GM21529 (cell line): Measurements from ENCODE around the gene WNT11.

Experiments used
- ATAC-seq: cut with Tn5 transposase; IDR thresholded peaks from one replicate; pipeline ENCODE4 v1.9.1; 2021; ENCODE audit not compliant: unreplicated experiment

The WNT11 gene

DNA sequence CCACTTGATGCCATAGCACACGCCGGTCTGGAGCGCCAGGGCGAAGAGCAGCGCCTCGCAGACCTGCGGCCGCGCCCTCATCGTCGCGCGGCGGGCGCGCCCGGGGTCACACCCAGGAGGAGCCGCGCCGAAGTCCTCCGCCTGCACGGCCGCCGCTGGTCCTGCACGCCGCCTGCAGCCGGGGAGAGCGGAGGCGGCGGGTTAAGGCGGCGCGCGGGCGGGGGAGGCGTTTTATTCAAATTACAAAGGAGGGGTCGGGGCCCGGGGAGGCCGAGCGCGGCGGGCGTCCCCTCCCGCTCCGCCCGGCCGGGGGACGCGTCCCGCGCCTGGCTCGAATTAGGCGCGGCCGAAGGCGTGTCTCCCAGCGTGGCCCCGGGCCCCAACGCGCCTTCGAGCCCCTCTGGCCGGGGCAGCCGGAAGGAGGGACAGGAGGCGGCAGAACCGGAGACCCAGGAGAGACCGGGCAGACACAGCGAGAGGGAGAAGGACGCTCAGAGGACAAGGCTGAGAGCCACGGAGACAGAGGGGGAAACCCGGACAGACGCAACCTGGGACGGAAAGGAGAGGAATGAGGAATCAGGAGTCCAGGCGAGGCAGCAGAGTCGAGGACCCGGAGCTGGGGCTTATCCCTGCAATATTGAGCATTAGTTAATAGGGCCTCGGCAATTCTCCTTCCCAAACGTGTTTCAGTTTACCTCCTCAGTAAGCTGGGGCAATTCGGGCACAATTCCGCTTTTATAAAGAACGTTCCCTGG is at the start of gene WNT11:
TSS of gene WNT11 (minus strand) at position 176 of the 755 bp plus-strand sequence. CDS start at position 81, 95 bp downstream.
- ATAC-seq = no peak

DNA sequence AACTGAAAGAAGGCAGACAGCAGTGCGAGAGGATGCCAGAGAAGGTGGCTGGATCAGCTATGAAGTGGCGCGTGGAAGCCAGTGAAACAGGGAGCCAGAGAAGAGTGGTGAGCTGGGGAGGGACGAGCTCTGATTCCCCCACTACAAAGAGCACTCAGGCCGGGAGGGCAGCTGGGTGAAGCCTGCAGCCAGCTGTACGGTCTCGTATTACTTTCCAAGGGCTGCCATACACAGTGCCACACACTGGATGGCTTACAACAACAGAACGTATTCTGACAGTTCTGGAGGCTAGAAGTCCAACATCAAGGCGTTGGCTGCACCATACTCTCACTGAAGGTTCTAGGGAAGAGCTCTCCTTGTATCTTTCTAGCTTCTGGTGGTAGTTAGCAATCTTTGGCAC is 47.1 kb upstream of the WNT11 start:
- no peak for ATAC-seq

DNA sequence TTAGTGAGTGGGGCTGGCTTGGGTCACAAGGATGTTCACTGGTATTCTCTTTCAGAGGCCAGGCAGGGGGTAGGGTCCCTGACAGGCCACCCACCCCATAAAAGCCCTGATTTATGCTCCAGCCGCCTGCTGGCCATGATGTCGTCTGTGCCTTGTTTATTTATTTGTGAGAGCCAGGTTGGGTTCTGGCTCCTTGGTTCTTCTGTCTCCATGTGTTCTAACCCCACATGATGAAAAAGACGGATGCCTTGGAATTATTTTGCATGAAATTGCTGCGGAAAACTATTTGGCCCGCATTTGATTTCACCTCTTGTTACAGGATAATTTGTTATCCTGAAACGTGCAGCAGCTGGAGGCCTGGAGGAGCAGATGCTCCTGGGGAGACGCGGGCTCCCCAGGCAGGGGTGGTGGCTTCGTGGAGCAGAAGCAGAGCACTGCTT is 46.3 kb upstream of the WNT11 start:
- ATAC-seq = no peak

DNA sequence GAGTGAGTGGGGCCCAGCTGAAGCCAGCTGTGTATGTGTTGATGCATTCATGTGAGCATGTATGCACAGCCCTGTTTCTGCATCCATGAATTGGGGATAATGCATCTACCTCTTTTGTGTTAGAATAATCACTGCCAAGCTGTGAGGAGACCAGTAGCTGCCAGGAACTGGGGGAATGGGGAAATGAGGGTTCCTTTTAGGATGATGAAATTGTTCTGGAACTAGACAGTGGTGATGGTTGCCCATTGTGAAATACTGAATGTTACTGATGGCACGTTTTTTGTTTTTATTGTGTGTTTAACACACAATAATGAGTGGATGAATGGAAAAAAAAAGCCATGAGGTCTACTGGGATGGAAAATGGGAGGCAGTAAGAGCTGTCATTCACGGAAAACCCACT is 45.3 kb upstream of the WNT11 start:
- no peak for ATAC-seq

DNA sequence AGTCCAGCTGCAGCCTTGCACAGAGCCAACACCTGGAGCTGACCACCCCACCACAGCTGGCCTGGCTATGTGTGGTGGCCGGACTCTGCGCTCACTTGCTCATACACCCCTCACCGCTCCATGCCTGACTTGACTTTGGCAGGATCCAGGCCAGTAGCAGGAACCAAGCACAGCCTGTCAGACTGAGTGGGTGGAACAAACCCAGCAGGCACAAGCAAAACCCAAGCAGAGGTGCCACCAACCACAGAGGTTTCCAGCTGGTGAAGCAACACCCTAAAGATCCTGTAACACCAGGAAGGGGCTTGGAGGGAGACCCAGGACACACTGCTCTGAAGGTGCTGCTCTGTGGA is 44.9 kb upstream of the WNT11 start:
- ATAC-seq = no peak

DNA sequence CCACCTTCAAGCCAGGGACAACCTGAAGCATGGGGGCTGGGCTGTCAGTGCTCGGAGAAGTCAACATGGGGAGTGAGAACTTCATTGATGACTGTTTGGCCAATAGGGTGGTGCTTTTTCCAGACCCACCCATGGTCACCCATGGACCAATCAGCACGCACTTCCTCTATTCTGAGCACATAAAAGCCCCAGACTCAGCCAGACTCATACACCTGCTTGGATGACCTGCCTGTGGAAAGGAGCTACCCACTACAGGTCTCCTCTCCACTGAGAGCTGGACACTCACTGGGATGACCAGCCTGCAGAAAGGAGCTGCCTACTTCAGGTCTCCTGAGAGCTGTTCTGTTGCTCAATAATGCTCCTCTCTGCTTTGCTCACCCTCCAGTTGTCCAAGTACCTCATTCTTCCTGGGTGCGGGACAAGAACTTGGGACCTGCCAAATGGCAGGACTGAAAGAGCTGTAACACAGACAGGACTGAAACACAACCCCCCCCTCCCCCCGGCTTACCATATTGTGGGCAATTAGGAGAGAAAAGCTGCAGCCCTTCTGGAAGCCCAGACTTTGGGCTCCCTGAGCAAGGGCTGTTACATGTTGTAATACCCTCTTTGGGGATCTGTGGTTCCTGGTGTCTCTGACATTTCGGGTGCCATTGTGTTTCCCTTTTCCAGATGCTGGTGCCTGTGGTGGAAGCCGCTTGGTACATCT is 44.4 kb upstream of the WNT11 start:
- no peak for ATAC-seq

DNA sequence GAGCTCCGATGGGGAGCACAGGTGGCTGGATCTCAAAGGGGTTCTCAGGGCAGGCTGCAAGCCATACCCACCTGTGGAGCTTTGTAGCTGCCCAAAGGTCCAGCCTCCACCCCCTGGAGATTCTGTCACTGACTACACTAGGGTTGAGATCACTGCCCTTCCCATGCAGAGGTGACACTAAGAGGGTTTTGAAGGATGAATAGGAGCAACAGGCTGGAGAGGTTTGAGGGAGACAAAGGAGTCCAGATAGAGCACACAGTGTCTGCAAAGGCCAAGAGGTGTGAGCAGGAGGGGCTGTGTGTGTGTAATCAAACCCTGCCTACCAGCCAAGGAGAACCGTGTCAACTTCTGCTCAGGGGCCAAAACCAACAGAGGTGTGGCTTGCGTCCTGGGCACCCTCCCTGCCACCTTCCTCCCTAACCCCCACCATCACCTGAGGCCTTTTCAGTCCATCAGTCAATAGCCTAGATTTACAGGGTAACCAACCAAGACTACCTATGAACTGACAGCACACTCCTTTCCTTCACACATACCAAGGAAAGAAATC is 43.0 kb upstream of the WNT11 start:
- ATAC-seq = no peak

DNA sequence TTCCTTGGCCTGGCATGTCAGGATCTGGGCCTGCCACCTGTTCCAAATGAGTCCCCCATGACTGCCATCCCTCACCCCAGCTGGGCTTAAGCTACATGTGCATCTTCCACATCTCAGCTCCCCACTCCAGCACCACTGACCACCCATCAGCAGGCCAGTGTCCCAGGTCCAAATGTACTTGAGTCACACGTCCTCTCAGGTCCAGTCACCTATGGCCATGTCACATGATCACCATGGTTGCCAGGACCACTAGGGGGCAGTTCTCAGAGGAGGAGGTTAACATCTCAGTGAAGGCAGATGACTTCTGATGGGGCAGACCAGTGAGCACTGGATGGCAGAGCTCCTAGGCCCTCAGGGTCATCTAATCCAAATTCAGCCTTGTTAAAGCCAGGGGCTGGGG is 41.9 kb upstream of the WNT11 start:
- no peak for ATAC-seq

DNA sequence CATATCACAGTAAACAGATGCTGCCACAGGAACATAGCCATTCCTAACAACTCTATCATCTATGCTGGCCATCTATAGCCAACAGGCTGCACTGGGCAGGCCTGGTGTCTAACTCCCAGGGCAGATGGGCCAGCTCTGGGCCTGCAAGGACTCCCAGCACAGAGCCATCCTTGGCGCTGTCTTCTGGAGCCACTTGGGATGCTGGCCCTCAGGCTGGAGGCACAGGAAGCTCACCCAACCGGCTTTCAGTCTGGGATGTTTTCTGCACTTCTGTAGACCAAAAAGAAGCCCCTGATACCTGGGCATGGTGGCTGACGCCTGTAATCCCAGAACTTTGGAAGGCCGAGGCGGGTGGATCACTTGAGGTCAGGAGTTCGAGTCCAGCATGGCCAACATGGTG is 40.8 kb upstream of the WNT11 start:
- ATAC-seq = no peak

DNA sequence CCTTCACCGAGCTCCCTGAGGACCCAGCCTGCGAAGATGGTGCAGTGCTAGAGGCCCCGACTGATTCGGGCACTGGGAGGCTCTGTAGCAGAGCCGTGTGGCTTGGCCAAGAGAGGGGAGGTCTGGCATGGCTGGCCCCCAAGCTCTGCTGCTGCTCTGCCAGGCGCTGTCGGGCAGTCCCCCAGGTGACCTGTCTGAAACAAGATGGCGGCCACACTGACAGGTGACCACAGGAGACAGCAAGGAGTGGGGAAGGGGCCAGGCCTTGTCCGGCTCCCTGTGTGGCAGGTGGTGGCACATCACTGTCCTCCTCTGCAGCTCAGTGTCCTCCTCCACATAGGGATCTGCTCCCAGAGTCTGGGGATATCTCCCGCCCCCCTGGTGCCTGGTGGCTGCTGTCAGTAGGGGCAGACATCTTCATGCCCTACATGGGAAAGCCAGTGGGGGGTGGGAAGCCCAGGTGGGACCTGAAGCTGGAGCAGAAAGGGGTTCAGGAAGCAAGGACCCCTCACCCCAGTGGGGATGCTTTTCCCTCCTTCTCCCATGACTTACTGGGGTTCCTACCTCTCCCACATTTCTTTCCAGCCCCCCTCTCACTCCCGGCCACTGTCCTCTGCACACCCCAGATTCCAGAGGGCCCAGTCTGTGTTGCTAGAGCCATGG is 40.1 kb upstream of the WNT11 start:
- ATAC-seq = no peak

DNA sequence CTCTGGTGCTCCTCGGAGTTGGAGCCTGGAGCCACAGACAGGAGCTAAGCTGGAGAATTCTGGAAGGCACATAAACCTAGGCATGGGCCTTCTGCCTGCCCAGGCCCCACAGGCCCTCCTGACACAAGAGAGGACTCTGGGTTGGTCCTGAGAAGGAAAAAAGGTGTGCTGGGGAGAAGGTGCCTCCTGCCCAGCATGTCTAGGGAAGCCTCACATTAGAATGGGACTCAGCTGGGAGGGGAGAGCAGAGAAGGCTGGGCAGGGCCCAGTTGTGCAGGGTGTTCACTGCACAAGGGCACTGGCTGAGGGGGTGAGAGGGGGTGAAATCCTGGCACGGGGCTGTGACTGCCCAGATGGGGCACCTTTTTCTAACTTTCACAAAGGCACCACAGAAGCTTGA is 39.4 kb upstream of the WNT11 start:
- no peak for ATAC-seq

DNA sequence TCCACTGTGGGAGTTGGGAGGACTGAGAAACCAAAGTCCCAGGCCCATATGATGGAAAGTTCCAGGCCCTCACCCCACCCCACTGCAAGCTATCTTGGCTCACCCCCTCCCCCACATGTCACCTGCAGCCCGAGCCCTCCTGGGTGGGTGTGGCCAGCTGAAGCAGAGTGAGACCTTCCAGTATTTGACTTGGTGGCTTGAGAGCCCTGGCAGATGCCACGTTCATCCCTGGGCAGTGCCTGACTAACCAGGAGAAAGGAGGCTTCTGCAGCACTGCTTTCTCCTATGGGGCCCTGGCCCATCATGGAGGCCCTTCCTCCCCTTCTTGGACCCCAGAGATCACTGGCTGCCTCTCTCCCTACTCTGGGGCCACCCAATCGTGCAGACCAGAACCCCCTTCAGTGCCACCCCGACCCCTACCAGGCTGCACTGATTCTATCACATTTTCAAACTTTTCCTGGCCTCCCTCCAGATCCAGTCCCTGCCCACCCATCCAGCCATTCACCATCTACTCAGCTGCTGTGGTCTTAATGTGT is 38.1 kb upstream of the WNT11 start:
- ATAC-seq = no peak

DNA sequence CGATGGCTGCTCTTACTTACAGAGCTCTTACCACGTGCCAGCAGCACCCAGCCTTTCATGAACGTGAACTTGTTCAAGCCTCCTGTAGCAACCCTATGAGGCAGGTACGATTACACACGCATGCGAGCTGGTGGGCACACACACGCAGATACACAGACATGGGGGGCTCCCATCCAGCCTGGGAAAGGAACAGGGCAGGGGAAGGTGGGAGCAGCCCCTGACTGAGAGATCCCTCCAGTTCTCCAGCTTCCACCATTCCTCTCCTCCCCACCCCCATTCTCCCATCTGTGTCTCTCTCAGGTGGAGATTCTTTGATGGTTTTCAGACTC is 37.6 kb upstream of the WNT11 start:
- no peak for ATAC-seq

DNA sequence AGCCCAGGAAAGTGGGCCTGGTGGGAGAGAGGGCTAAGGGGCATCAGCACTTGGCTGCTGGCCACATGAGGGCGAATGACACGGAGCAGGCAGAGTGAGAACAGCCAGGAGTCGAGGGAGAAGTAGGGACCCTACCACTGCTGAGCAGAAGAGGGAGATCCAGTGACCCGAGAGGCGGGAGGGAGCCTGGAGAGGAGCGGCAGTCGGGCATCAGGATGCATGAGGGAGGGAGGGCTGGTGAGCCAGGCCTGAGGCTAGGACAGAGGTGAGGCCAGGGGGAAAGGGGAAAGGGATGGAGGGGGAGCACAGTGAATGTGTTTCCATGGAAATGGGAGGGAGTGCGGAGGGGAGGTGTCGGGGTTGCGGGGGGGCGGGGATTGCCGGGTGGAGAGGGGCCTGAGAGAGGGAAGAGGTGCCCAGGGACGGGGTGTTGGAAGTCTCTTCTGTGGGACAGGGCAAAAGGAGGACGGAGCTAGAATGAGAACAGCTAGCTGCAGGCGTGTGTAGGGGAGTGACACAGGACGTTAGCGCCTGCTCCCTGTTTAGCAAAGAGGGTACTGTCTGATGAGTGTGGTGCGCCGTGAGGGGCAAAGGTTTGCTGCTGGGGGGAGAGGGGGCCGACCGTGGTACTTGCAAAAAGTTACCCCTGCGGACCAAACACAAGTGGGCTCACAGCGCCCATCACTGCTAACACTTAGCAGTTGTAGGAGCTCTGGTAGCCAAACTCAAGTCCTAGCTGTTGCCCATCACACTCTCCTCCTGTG is 37.1 kb upstream of the WNT11 start:
- no peak for ATAC-seq

DNA sequence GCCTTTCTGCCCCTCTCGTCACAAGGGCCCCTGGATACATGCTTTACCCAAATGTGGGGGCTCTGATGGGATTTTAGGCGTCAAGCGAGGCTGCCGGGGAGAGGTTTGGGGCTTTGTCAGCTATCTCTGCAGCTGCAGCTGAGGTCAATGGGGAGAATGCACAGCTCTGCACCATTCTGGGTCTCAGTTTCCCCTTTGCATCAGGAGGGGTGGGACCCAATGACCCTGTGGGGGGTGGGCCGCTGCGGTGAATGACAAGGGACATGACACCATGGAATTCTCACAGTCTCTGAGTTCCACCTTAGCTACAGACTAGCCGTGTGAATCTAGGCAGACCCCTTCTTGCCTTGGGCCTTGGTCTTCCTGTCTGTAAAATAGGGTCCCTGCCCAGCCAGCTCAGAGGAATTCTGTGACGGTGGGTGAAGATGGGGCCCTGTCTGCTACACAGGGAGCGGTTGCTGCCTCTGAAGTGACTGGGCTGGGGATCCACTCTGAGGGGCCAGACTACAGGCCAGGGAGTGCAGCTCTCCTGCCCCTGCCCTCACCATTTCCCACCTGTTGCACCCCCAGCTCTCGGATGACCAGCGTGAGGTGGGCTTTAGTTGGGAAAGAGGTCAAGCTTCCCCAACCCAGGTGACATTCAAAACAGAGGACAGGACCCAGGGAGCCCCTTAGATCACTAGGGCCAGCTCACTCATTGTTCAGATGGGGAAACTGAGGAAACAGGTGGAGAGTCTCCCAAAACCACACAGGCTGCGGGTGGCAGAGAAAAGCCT is 35.9 kb upstream of the WNT11 start:
- ATAC-seq = no peak

DNA sequence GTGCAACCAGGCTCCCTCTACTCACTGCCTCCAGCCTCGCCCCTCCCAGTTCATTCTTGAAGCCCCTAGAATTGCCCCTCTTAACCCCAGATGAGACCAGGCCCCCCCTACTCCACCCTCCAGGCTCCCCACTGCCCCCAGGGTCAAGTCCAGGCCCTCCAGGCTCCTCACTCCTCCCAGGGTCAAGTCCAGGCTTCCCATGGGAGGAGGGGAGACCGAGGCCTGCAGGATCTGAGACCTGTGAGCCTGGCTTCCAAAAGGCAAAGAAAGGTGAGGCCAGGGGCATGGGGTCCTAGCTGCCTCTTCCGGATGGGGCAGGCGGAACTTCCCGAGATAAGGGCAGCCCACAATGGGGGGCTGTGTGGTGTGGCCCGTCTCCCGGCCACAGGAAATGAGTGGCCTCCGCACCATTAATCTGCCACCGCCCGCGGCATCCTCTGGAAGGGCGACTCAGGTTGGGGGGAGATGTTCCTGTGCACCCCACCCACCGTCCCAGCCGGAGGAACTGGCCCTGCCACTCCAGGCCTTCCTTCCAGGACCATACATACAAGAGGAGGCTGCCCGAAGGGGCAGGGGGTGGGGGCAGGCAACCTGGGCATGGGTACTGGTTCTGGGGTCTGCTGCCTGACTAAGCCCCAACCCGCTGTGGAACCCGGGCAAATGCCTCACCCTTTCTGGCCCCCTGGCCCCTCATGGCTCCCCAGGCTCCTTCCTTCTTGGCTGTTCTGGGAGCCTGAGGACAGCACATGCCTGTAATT is 35.1 kb upstream of the WNT11 start:
- no peak for ATAC-seq

DNA sequence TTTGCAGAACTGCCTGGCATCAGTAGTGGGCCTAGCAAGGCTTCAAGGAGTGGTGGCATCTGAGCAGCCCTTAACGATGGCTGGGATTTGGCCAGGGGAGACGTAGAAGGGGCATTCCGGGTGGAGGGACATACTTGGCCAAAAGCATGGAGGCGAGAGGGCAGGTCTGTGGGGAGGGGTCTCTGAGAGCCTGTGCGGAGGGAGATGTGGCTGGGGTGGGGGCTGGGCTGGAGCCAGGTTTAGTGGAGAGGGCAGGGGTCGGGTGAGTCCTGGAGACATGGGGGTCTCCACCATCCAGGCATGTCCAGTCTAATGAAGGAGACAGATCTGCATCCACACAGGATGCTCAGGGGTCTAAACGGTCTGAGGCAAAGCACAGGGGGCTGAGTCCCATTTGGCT is 34.4 kb upstream of the WNT11 start:
- ATAC-seq = no peak

DNA sequence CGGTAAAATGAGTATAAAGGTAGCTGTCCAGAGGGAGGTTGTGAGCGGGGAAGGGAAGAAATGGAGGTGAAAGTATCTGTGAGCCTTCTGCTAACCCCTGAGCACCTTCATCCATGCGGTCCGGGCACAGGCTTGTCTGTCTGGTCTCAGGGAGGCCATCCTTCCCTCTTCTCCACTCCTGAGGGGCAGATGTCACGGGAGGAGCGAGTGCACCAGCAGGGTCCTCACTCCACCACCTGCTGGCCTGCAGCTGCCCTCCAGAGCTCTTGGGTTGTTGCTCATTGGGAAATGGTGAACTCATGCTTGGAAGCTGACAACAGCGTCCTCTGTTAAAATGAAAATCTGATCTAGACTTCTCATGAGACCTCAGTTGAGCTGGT is 33.8 kb upstream of the WNT11 start:
- ATAC-seq = no peak

DNA sequence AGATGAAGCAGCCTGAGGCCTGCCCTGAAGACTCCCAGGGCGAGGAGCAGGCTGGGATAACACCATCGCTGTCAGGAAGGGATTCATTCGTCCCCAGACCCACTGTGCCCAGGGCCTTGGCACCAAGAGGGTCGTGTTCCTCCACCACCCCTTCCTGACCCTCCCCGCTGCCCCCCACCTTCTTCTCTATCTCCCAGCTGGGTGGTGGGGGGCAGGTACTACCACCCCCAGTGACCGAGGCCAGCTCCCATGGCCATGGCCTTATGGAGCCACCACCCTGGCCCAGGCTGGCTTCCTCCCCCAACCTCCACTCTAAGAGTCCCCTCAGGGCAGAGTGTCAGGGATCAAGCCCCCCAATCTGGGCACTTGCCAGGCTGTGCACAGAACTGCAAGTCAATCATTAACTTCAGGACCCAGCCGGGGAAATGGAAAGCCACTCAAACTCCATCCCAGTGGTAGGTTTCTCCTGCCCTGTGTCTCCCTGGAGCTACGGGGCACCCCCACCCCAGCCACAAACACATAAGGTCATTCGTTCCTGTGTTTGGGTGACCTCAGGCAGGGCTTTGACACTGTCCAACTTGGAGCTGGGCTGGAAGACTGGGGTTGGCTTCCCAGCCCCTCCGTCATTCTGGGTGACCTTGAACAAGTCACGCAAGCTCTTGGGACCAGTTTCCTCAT is 33.3 kb upstream of the WNT11 start:
- no peak for ATAC-seq
